GM12865 (cell line): Measurements from ENCODE around the gene RNF130.
"Not testable (repeated sequence)": the region's sequence is repeated elsewhere in the genome, so short reads cannot be mapped to it uniquely, and the experiment has no call there.

Experiments
- DNase-seq: peaks from one replicate; pipeline ENCODE4 v3.0.0; 2010; ENCODE audit warnings: low read depth
- H3K4me3 ChIP-seq: 2 replicates; pipeline ENCODE4 v1.5.1; 2011; ENCODE audit warnings: mild to moderate bottlenecking, low read depth, low read length, control low read depth
- TF ChIP-seq, protein P1 (sequence below): IDR thresholded peaks from 2 replicates; pipeline ENCODE4 v1.5.1; 2011; ENCODE audit warnings: low read length, control low read depth, low read depth, inconsistent platforms; ENCODE audit not compliant: insufficient read depth; ENCODE audit errors: missing control alignments

Gene RNF130

DNA sequence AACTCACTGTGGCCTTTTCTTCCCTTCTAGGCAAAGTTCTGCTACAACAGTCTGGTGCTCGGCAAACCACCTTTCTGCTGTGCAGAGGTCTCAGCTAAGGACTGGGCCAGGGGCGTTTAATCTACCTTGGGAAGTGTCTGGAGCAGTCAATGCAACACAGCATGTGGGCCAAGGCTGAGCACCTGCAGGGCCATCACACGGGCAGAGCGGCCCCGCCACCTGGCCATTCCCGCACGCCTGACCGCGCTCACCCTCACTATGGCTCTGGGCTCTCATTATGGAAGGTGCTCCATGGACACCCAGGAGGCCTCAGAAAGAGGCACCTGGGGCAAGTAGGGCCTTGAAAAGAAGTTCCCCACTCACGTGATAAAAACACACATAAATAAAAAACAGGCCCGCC lies 98.2 kb downstream of the RNF130 start:
- no peak for DNase-seq
- TF ChIP-seq, protein P1, sequence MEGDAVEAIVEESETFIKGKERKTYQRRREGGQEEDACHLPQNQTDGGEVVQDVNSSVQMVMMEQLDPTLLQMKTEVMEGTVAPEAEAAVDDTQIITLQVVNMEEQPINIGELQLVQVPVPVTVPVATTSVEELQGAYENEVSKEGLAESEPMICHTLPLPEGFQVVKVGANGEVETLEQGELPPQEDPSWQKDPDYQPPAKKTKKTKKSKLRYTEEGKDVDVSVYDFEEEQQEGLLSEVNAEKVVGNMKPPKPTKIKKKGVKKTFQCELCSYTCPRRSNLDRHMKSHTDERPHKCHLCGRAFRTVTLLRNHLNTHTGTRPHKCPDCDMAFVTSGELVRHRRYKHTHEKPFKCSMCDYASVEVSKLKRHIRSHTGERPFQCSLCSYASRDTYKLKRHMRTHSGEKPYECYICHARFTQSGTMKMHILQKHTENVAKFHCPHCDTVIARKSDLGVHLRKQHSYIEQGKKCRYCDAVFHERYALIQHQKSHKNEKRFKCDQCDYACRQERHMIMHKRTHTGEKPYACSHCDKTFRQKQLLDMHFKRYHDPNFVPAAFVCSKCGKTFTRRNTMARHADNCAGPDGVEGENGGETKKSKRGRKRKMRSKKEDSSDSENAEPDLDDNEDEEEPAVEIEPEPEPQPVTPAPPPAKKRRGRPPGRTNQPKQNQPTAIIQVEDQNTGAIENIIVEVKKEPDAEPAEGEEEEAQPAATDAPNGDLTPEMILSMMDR: no peak
- H3K4me3 ChIP-seq: no peak overlapping the region

DNA sequence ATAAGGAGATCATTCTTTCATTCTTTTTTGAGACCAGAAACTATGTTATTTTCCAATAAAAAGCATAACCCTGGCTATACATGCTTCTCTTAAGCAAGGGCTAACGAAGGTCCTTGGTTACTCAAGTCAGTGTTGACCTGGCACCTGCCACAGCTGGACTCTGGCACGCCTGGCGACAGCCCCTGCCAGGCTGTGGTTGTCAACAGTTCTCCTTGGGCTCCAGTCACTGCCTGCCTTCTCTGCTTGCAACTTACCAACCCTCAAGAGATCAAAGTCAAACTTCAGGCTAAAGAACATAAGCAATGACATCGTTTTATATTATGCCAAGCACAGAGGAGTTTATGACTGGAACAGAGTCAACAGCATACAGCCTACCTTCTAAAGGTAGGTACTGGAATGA lies 102.4 kb downstream of the RNF130 start:
- H3K4me3 ChIP-seq: no peak overlapping the region
- no peak for DNase-seq
- TF ChIP-seq, protein P1: no peak

- DNase-seq: peak; percentile 7
- no peak overlapping the region for H3K4me3 ChIP-seq
- TF ChIP-seq, protein P1: no peak
Observed at GRCh38 chr5:179967489-179967888, 104.1 kb downstream of the RNF130 start.

DNA sequence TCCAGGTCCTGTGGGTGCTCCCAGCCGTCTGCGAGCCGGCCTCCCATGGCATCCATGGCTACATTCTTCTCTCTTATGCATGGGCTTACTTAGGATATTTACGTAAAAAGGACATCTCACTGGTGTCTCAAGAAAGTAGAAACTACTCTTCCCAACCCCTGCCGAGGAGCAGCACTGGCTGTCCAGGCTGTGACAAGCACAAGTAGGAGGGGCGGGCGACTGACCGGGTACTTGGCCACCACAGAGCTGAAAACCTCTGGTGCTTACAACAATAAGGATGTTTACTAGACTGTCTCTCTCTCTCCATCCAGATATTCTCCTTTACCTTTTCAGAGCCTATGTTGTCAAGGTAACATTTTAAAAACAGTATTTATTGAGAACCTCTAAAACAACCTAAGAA lies 107.5 kb downstream of the RNF130 start:
- DNase-seq: no peak
- TF ChIP-seq, protein P1: no peak
- no peak overlapping the region for H3K4me3 ChIP-seq

DNA sequence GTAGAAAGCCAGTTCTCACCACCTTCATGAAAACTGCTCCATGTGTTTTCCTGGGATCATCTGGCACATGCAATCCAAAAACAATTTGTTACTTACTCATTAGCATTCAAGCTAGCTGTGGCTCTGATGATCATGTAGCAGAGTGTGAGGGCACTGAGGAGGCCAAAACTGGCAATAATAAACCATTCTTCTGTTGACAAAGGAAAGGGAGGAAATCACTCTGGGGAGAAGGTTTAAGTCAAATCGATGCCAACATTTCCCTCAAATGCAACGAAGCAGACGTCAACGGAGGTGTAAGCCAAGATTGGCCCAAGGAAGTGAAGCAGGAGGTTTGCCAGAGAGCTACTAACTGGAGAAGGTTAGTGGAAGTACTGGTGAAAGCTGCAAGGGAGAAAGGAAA lies 108.2 kb downstream of the RNF130 start:
- TF ChIP-seq, protein P1: no peak
- no peak for DNase-seq
- H3K4me3 ChIP-seq: no peak overlapping the region

GRCh38 chr5:179960204-179960831 lies 111.2 kb downstream of the RNF130 start:
- no peak overlapping the region for H3K4me3 ChIP-seq
- no peak for DNase-seq
- TF ChIP-seq, protein P1: no peak

DNA sequence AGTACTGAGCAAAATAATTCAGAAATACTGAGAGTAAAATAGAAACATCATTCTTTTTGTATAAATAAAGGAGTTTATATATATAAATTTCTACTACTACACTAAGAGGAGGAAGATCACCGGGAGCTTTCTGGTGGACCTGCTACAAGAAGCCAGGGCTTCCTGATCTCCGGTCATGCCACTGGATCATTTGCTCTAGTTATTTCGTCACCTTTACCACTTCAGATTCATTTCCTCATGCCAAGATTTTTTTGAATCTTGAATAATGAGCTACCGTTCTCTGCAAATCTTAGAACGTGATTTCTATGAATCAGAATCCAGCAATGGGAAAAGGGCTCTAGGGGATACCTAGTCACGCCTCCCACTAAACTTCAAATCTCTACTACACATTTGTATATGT lies 111.9 kb downstream of the RNF130 start:
- no peak overlapping the region for H3K4me3 ChIP-seq
- no peak for DNase-seq
- TF ChIP-seq, protein P1: no peak

DNA sequence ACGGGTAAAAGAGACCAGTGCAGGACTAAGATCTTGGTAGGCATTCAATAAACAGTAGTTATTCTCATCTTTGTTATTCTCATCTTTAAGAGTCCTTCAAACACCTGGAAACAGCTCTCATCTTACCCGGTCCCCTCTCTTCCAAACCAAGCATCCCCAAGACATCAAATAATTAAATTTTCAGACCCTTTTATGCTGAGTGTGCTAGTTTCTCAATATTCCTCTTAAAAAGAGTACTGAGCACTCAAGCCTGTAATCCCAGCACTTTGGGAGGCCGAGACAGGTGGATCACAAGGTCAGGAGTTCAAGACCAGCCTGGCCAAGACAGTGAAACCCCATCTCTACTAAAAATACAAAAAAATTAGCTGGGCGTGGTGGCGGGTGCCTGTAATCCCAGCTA lies 112.4 kb downstream of the RNF130 start:
- DNase-seq, H3K4me3 ChIP-seq: not testable (repeated sequence)
